BLaER1 treated with 17β-estradiol and CSF1 and Interleukin-3, amounts not matched to agents 10 nM and 100 nM (cell line): ENCODE data around the gene TTLL3.
A peak's percentile ranks its signal among the peaks of the same experiment; 100 is the strongest.

ENCODE experiments used
- H3K27ac ChIP-seq, 11 experiments: shearing (Covaris generic); formaldehyde crosslinking; 2 replicates each; pipeline ENCODE4 v1.8.1; 2022
- H3K27me3 ChIP-seq, 11 experiments: shearing (Covaris generic); formaldehyde crosslinking; 2 replicates each; pipeline ENCODE4 v1.8.1; 2022
- H3K36me3 ChIP-seq, 11 experiments: shearing (Covaris generic); formaldehyde crosslinking; 2 replicates each; pipeline ENCODE4 v1.8.1; 2022
- H3K4me1 ChIP-seq, 10 experiments: shearing (Covaris generic); formaldehyde crosslinking; 2 replicates each; pipeline ENCODE4 v1.8.1; 2022
- H3K4me2 ChIP-seq, 11 experiments: shearing (Covaris generic); formaldehyde crosslinking; 2 replicates each; pipeline ENCODE4 v1.8.1; 2022
- H3K4me3 ChIP-seq, 10 experiments: shearing (Covaris generic); formaldehyde crosslinking; 2 replicates each; pipeline ENCODE4 v1.8.1; 2022
- H3K9ac ChIP-seq, 11 experiments: shearing (Covaris generic); formaldehyde crosslinking; 2 replicates each; pipeline ENCODE4 v1.8.1; 2022
- H3K9me3 ChIP-seq, 11 experiments: shearing (Covaris generic); formaldehyde crosslinking; replicated peaks in 1 of 11; 2 replicates each; pipeline ENCODE4 v1.8.1; 2022
- H4K20me1 ChIP-seq, 11 experiments: shearing (Covaris generic); formaldehyde crosslinking; 2 replicates each; pipeline ENCODE4 v1.8.1; 2022
- Cebpa-rat ChIP-seq, 11 experiments: shearing (Covaris generic); IDR thresholded peaks; 2 replicates each; pipeline ENCODE4 v1.8.1; 2022

Gene TTLL3

GRCh38 chr3:9815986-9816385, 5.9 kb downstream of the TTLL3 start:
- H3K9ac ChIP-seq, result no peak overlapping the region
- H3K4me2 ChIP-seq, result no peak overlapping the region
- H3K9me3 ChIP-seq, result no peaks in the 10 kb centered on the region
- peaks cover under 1 to 4% (median 1%) of the 10 kb centered on the region in 10 experiments; a peak in 14 of 20 replicates for H3K4me1 ChIP-seq
- H3K4me3 ChIP-seq, result no peak overlapping the region
- TF ChIP-seq Cebpa-rat (IDR thresholded peaks at IDR 0.05), result no peak
- H3K27ac ChIP-seq, result no peak overlapping the region
- no peaks in the 10 kb centered on the region for H3K27me3 ChIP-seq
- no peaks in the 10 kb centered on the region for H4K20me1 ChIP-seq
- peaks cover 0 to 56% (median 17%) of the 10 kb centered on the region in 11 experiments; a peak in 17 of 22 replicates for H3K36me3 ChIP-seq

GRCh38 chr3:9817436-9817835, 7.4 kb downstream of the TTLL3 start:
- Histone ChIP-seq H3K4me1 (no peaks in the 10 kb centered on the region), H3K9ac (no peak overlapping the region), H3K27ac (no peak overlapping the region), H3K27me3 (no peaks in the 10 kb centered on the region), H4K20me1 (no peaks in the 10 kb centered on the region), H3K9me3 (no peaks in the 10 kb centered on the region), H3K4me3 (no peak overlapping the region), H3K36me3 (peaks cover 0 to 47% (median 17%) of the 10 kb centered on the region in 11 experiments; a peak in 17 of 22 replicates), H3K4me2 (no peak overlapping the region)
- no peak for TF ChIP-seq Cebpa-rat (IDR thresholded peaks at IDR 0.05)

GRCh38 chr3:9818666-9819335, 8.7 kb downstream of the TTLL3 start:
- TF ChIP-seq Cebpa-rat (IDR thresholded peaks at IDR 0.05), result no peak
- no peaks in the 10 kb centered on the region for H3K4me1 ChIP-seq
- no peak overlapping the region for H3K27ac ChIP-seq
- peaks cover 0 to 33% (median 4%) of the 10 kb centered on the region in 11 experiments; a peak in 12 of 22 replicates for H3K36me3 ChIP-seq
- H3K27me3 ChIP-seq, result no peaks in the 10 kb centered on the region
- no peaks in the 10 kb centered on the region for H3K9me3 ChIP-seq
- no peaks in the 10 kb centered on the region for H4K20me1 ChIP-seq
- H3K4me2 ChIP-seq, result no peak overlapping the region
- H3K4me3 ChIP-seq, result no peak overlapping the region
- no peak overlapping the region for H3K9ac ChIP-seq

GRCh38 chr3:9820543-9820942, 10.5 kb downstream of the TTLL3 start:
- Histone ChIP-seq H3K9ac (no peak overlapping the region), H4K20me1 (no peaks in the 10 kb centered on the region), H3K4me2 (no peak overlapping the region), H3K36me3 (peaks cover 0 to 24% (median 0%) of the 10 kb centered on the region in 11 experiments; a peak in 6 of 22 replicates), H3K4me3 (no peak overlapping the region), H3K4me1 (no peaks in the 10 kb centered on the region), H3K9me3 (no peaks in the 10 kb centered on the region), H3K27ac (no peak overlapping the region), H3K27me3 (no peaks in the 10 kb centered on the region)
- no peak for TF ChIP-seq Cebpa-rat (IDR thresholded peaks at IDR 0.05)

GRCh38 chr3:9820946-9821345, 10.9 kb downstream of the TTLL3 start:
- Histone ChIP-seq H3K27ac (no peak overlapping the region), H3K9ac (no peak overlapping the region), H4K20me1 (no peaks in the 10 kb centered on the region), H3K9me3 (no peaks in the 10 kb centered on the region), H3K4me2 (no peak overlapping the region), H3K4me3 (no peak overlapping the region), H3K36me3 (peaks cover 0 to 22% (median 0%) of the 10 kb centered on the region in 11 experiments; a peak in 6 of 22 replicates), H3K4me1 (no peaks in the 10 kb centered on the region), H3K27me3 (no peaks in the 10 kb centered on the region)
- TF ChIP-seq Cebpa-rat (IDR thresholded peaks at IDR 0.05), result no peak

- H3K4me2 ChIP-seq, result no peak overlapping the region
- no peak for TF ChIP-seq Cebpa-rat (IDR thresholded peaks at IDR 0.05)
- H3K36me3 ChIP-seq, result peaks cover 10 to 42% (median 22%) of the 10 kb centered on the region in 11 experiments; a peak in 20 of 22 replicates
- peaks cover 0 to 9% (median 2%) of the 10 kb centered on the region in 10 experiments; a peak in 1 of 20 replicates for H3K4me1 ChIP-seq
- H3K9me3 ChIP-seq, result no peaks in the 10 kb centered on the region
- H3K9ac ChIP-seq, result no peak overlapping the region
- no peak overlapping the region for H3K4me3 ChIP-seq
- H3K27me3 ChIP-seq, result no peaks in the 10 kb centered on the region
- no peak overlapping the region for H3K27ac ChIP-seq
- peaks cover 0 to 9% (median 0%) of the 10 kb centered on the region in 11 experiments; a peak in 2 of 22 replicates for H4K20me1 ChIP-seq
Measured at GRCh38 chr3:9825451-9826040, 15.5 kb downstream of the TTLL3 start.

GRCh38 chr3:9826815-9827573, 16.9 kb downstream of the TTLL3 start:
- no peak overlapping the region for H3K4me2 ChIP-seq
- peaks cover 10 to 57% (median 31%) of the 10 kb centered on the region in 11 experiments; a peak in 20 of 22 replicates for H3K36me3 ChIP-seq
- H3K4me3 ChIP-seq, result no peak overlapping the region
- H3K9me3 ChIP-seq, result no peaks in the 10 kb centered on the region
- peaks cover 0 to 9% (median 0%) of the 10 kb centered on the region in 11 experiments; a peak in 2 of 22 replicates for H4K20me1 ChIP-seq
- TF ChIP-seq Cebpa-rat (IDR thresholded peaks at IDR 0.05), result no peak
- no peaks in the 10 kb centered on the region for H3K27me3 ChIP-seq
- no peak overlapping the region for H3K27ac ChIP-seq
- no peak overlapping the region for H3K9ac ChIP-seq
- H3K4me1 ChIP-seq, result peaks cover 0 to 9% (median 2%) of the 10 kb centered on the region in 10 experiments; a peak in 1 of 20 replicates

GRCh38 chr3:9828801-9829755, 19.0 kb downstream of the TTLL3 start:
- no peak overlapping the region for H3K4me3 ChIP-seq
- H3K27ac ChIP-seq, result no peak overlapping the region
- H3K27me3 ChIP-seq, result no peaks in the 10 kb centered on the region
- H3K9ac ChIP-seq, result 0 out of 22 replicates have a peak overlapping the region, but pooled peaks of 1 of the 11 experiments have one; percentile 4
- no peak for TF ChIP-seq Cebpa-rat (IDR thresholded peaks at IDR 0.05)
- H3K9me3 ChIP-seq, result no peaks in the 10 kb centered on the region
- no peak overlapping the region for H3K4me2 ChIP-seq
- peaks cover 0 to 9% (median 2%) of the 10 kb centered on the region in 10 experiments; a peak in 1 of 20 replicates for H3K4me1 ChIP-seq
- H3K36me3 ChIP-seq, result peaks cover 24 to 78% (median 46%) of the 10 kb centered on the region in 11 experiments
- H4K20me1 ChIP-seq, result peaks cover 0 to 20% (median 0%) of the 10 kb centered on the region in 11 experiments; a peak in 3 of 22 replicates
